OCI-LY1 (cell line): ENCODE measurements around the gene RSPH6A.
A peak's percentile ranks its signal among the peaks of the same experiment; 100 is the strongest.

Experiments used
- H2AFZ ChIP-seq: fragments of 200-600 bp; sonication (generic), shearing (Covaris generic); 2 replicates; pipeline ENCODE4 v1.6.0; 2014; ENCODE audit warnings: antibody characterized with exemption, mild to moderate bottlenecking, low read length
- H3F3A ChIP-seq: fragments of 200-600 bp; sonication (generic), shearing (Covaris generic); 2 replicates; pipeline ENCODE4 v1.6.0; 2014; ENCODE audit warnings: mild to moderate bottlenecking, antibody characterized with exemption, low read length, moderate library complexity; ENCODE audit not compliant: insufficient read depth
- H3K27ac ChIP-seq: fragments of 200-600 bp; sonication (generic); 2 replicates; pipeline ENCODE4 v1.5.1; 2014; ENCODE audit warnings: low read length, mixed run types, mild to moderate bottlenecking, low read depth; ENCODE audit not compliant: poor library complexity, severe bottlenecking
- H3K27me3 ChIP-seq: fragments of 200-600 bp; sonication (generic); 2 replicates; pipeline ENCODE4 v1.6.0; 2014; ENCODE audit warnings: antibody characterized with exemption, mild to moderate bottlenecking, low read length, moderate library complexity; ENCODE audit not compliant: insufficient read depth
- H3K36me3 ChIP-seq: fragments of 200-600 bp; sonication (generic); 2 replicates; pipeline ENCODE4 v1.6.1; 2014; ENCODE audit warnings: mild to moderate bottlenecking, antibody characterized with exemption, low read length, moderate library complexity, mixed read lengths; ENCODE audit not compliant: insufficient read depth
- H3K4me1 ChIP-seq: fragments of 200-600 bp; sonication (generic); 2 replicates; pipeline ENCODE4 v1.5.1; 2014; ENCODE audit warnings: mild to moderate bottlenecking, low read length, moderate library complexity; ENCODE audit not compliant: insufficient read depth, severe bottlenecking
- H3K4me2 ChIP-seq: fragments of 200-600 bp; sonication (generic), shearing (Covaris generic); 2 replicates; pipeline ENCODE4 v1.6.1; 2014; ENCODE audit warnings: low read length
- H3K4me3 ChIP-seq: fragments of 200-600 bp; sonication (generic); 2 replicates; pipeline ENCODE4 v1.5.1; 2014; ENCODE audit warnings: low read length, low read depth, mild to moderate bottlenecking, mixed read lengths; ENCODE audit not compliant: poor library complexity, severe bottlenecking
- H3K79me2 ChIP-seq: fragments of 200-600 bp; shearing (Covaris generic); 2 replicates; pipeline ENCODE4 v1.6.1; 2016; ENCODE audit warnings: mixed run types, low read length, mixed read lengths; ENCODE audit not compliant: insufficient read depth
- H3K9ac ChIP-seq: fragments of 200-600 bp; sonication (generic), shearing (Covaris generic); 2 replicates; pipeline ENCODE4 v1.6.1; 2014; ENCODE audit warnings: mild to moderate bottlenecking, low read length, mixed read lengths
- H3K9me2 ChIP-seq: fragments of 200-600 bp; sonication (generic), shearing (Covaris generic); 2 replicates; pipeline ENCODE4 v1.6.1; 2014; ENCODE audit warnings: low read depth, mild to moderate bottlenecking, low read length, mixed read lengths
- H3K9me3 ChIP-seq: fragments of 200-600 bp; shearing (Covaris generic); 2 replicates; pipeline ENCODE4 v1.6.1; 2014; ENCODE audit warnings: low read length, mixed read lengths
- H4K20me1 ChIP-seq: fragments of 200-600 bp; sonication (generic), shearing (Covaris generic); 2 replicates; pipeline ENCODE4 v1.6.0; 2016; ENCODE audit warnings: mild to moderate bottlenecking, low read length; ENCODE audit not compliant: insufficient read depth
- CTCF ChIP-seq: fragments of 200-600 bp; sonication (generic), shearing (Covaris generic); IDR thresholded peaks from 2 replicates; pipeline ENCODE4 v1.5.1; 2017; ENCODE audit warnings: mild to moderate bottlenecking, antibody characterized with exemption, low read length, moderate library complexity, mixed read lengths
- EZH2 ChIP-seq: fragments of 200-600 bp; sonication (generic), shearing (Covaris generic); IDR thresholded peaks from 2 replicates; pipeline ENCODE4 v1.8.0; 2017; ENCODE audit warnings: borderline replicate concordance, mixed run types, mild to moderate bottlenecking, antibody characterized with exemption, low read length, moderate library complexity, mixed read lengths

RSPH6A gene

GRCh38 chr19:45794627-45795026, 20.5 kb downstream of the RSPH6A start:
- no peak overlapping the region for H3K9ac ChIP-seq
- peaks cover 8% of the 10 kb centered on the region; the same call in 1 of the 2 replicates for H3K36me3 ChIP-seq
- no peak overlapping the region for H2AFZ ChIP-seq
- no peaks in the 10 kb centered on the region for H3K9me3 ChIP-seq
- no peaks in the 10 kb centered on the region for H4K20me1 ChIP-seq
- H3K4me3 ChIP-seq, result no peak overlapping the region
- no peaks in the 10 kb centered on the region for H3K27me3 ChIP-seq
- no peaks in the 10 kb centered on the region for H3F3A ChIP-seq
- TF ChIP-seq EZH2 (no peak), CTCF (no peak)
- H3K9me2 ChIP-seq, result no peaks in the 10 kb centered on the region
- H3K27ac ChIP-seq, result no peak overlapping the region
- no peak overlapping the region for H3K4me2 ChIP-seq
- H3K4me1 ChIP-seq, result peaks cover 26% of the 10 kb centered on the region
- H3K79me2 ChIP-seq, result 0 out of 2 replicates have a peak, but pooled peaks cover 4% of the 10 kb centered on the region

- no peak overlapping the region for H3K4me2 ChIP-seq
Measured at GRCh38 chr19:45793876-45794275, 21.2 kb downstream of the RSPH6A start.

GRCh38 chr19:45793178-45793564, 21.9 kb downstream of the RSPH6A start:
- Histone ChIP-seq H3K27ac (no peak overlapping the region), H3K9me3 (no peaks in the 10 kb centered on the region), H3K4me2 (peak overlapping the region; percentile 25), H3K36me3 (peaks cover 22% of the 10 kb centered on the region), H3K79me2 (0 out of 2 replicates have a peak, but pooled peaks cover 4% of the 10 kb centered on the region), H3K27me3 (no peaks in the 10 kb centered on the region), H3F3A (no peaks in the 10 kb centered on the region), H3K4me1 (peaks cover 16% of the 10 kb centered on the region), H3K4me3 (peak overlapping the region; percentile 24), H3K9ac (no peak overlapping the region), H3K9me2 (no peaks in the 10 kb centered on the region), H4K20me1 (no peaks in the 10 kb centered on the region), H2AFZ (no peak overlapping the region)
- TF ChIP-seq EZH2 (no peak), CTCF (no peak)

More at GRCh38 chr19:45793876-45794275, 21.2 kb downstream of the RSPH6A start:
- Histone ChIP-seq H3K36me3 (peaks cover 15% of the 10 kb centered on the region; the same call in 1 of the 2 replicates), H3F3A (no peaks in the 10 kb centered on the region), H2AFZ (no peak overlapping the region), H3K79me2 (0 out of 2 replicates have a peak, but pooled peaks cover 4% of the 10 kb centered on the region), H3K9me2 (no peaks in the 10 kb centered on the region), H3K4me3 (no peak overlapping the region), H3K27me3 (no peaks in the 10 kb centered on the region), H3K4me1 (peaks cover 18% of the 10 kb centered on the region), H3K9me3 (no peaks in the 10 kb centered on the region), H3K27ac (no peak overlapping the region), H4K20me1 (no peaks in the 10 kb centered on the region), H3K9ac (no peak overlapping the region)
- TF ChIP-seq CTCF, result no peak
- no peak for TF ChIP-seq EZH2
